Central memory CD8-positive, alpha-beta T cell (primary cell): ENCODE results near the gene HOXA9.
A peak's percentile ranks its signal among the peaks of the same experiment; 100 is the strongest.

Experiments used
- ATAC-seq: fragments of 150-1000 bp; cut with Tn5 transposase; replicated peaks from 2 replicates; pipeline ENCODE4 v1.10.0; 2022; ENCODE audit warnings: mild to moderate bottlenecking, moderate FRiP score, moderate number of reproducible peaks; ENCODE audit not compliant: poor library complexity, severe bottlenecking; ENCODE audit errors: extremely low read depth
- DNase-seq, 2 donors: peaks; one replicate each; pipeline ENCODE4 v3.0.0; 2021; ENCODE audit warnings: low spot score in 2 of 2
- H3K27ac Mint-ChIP-seq: one replicate; pipeline ENCODE4 v1.8.0; 2022; ENCODE audit warnings: low read depth, mild to moderate bottlenecking, moderate library complexity, mixed read lengths
- H3K27me3 Mint-ChIP-seq: one replicate; pipeline ENCODE4 v1.8.0; 2022; ENCODE audit warnings: mixed read lengths
- H3K36me3 Mint-ChIP-seq: one replicate; pipeline ENCODE4 v1.8.0; 2022; ENCODE audit warnings: mild to moderate bottlenecking, moderate library complexity, mixed read lengths; ENCODE audit not compliant: insufficient read depth
- H3K4me1 Mint-ChIP-seq: one replicate; pipeline ENCODE4 v1.8.0; 2022; ENCODE audit warnings: mixed read lengths
- H3K4me3 Mint-ChIP-seq: one replicate; pipeline ENCODE4 v1.8.0; 2022; ENCODE audit warnings: mild to moderate bottlenecking, moderate library complexity, mixed read lengths
- H3K9me3 Mint-ChIP-seq: one replicate; pipeline ENCODE4 v1.8.0; 2022; ENCODE audit warnings: mixed read lengths

The HOXA9 gene

DNA sequence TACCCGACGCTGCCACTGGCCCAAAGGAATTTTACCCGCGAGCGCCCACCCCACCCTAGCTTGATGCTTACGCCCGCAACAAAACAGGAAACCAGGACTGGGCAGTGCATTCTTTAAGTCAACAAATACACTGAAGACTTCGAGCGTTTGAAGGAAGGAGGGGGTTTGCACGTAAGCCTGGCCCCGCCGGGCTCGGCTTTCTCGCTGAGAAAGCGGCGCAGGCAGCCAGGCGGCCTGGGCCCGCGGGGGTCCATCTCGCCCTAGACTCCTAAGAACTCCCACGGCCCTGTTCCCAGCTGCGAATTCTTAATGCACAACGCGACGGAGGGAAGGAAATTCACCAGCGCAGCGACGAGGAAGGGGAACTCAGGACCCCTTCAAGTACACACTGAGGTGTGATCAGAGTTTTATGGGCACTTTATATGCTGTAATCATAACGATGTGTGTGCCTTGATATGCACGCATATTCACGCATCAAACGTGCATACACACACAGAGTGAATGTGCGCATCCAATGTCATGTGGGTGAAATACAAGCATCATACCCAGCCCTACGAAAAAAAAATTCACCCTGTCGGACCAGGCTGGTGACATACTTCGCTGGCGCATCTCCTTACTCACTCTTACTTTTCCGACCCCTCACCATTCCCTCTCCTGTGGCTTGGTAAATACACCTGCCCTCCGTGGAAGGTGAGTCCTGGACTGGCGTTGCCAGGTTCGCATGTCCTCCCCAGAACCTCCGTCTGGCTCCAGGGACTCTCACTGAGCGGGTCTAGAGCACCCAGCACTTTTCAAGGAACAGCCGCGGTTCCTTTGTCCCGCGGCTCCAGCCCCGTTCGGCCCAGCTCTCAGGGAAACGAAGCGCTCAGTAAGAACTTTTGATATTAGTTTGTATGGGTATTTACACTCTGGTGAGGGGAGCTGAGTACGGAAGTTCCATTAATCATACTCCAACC is 40.3 kb upstream of the HOXA9 start:
- H3K4me3 Mint-ChIP-seq, result peak overlapping the region; percentile 23
- DNase-seq, result no peak
- H3K27ac Mint-ChIP-seq, result no peak overlapping the region
- peaks cover 11% of the 10 kb centered on the region for H3K36me3 Mint-ChIP-seq
- peaks cover 100% of the 10 kb centered on the region for H3K27me3 Mint-ChIP-seq
- no peak for ATAC-seq
- H3K4me1 Mint-ChIP-seq, result peaks cover 48% of the 10 kb centered on the region
- H3K9me3 Mint-ChIP-seq, result no peaks in the 10 kb centered on the region

- peaks cover 48% of the 10 kb centered on the region for H3K4me1 Mint-ChIP-seq
- DNase-seq (no peak), ATAC-seq (no peak)
- peaks cover 100% of the 10 kb centered on the region for H3K27me3 Mint-ChIP-seq
- H3K27ac Mint-ChIP-seq, result no peak overlapping the region
- H3K9me3 Mint-ChIP-seq, result no peaks in the 10 kb centered on the region
- peaks cover 14% of the 10 kb centered on the region for H3K36me3 Mint-ChIP-seq
- no peak overlapping the region for H3K4me3 Mint-ChIP-seq
Measured at GRCh38 chr7:27204851-27205322, 39.5 kb upstream of the HOXA9 start.

- H3K27ac Mint-ChIP-seq, result no peak overlapping the region
- H3K4me1 Mint-ChIP-seq, result peaks cover 51% of the 10 kb centered on the region
- ATAC-seq (no peak), DNase-seq (peak in 1 of 2 donors; percentile 1)
- H3K9me3 Mint-ChIP-seq, result no peaks in the 10 kb centered on the region
- peaks cover 99% of the 10 kb centered on the region for H3K27me3 Mint-ChIP-seq
- peaks cover 14% of the 10 kb centered on the region for H3K36me3 Mint-ChIP-seq
- H3K4me3 Mint-ChIP-seq, result no peak overlapping the region
Measured at GRCh38 chr7:27203964-27204594, 38.7 kb upstream of the HOXA9 start.

DNA sequence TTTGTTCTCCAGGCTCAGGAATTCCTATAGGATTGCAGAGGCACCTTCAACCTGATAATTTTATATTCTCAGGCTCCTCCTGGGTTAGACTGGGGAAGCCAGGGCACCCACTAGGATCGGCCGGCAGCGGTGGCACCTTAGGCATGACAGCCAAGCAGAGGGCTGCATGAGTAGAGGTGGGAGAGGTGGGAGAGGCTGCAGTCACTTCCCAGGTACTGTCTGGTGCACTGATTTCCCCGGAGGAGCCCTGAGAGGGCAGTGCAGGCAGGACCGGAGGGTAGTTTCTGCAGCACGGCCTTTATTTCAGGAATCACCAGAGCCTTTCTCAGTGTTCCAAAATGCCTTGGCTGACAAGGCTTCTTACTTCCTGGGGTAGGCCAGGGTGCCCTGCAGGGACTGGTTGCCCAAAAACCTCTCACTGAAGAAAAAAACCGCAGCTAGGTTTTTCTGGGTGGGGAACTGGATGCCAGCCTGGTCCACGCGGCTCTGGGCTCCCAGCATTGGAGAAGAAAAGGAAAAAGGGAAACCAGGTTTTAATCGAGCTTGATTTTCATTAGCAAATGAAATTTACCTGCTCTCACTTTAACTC is 38.1 kb upstream of the HOXA9 start:
- no peak for ATAC-seq
- Mint-ChIP-seq H3K27me3 (peaks cover 99% of the 10 kb centered on the region), H3K9me3 (no peaks in the 10 kb centered on the region), H3K36me3 (peaks cover 17% of the 10 kb centered on the region), H3K4me3 (no peak overlapping the region), H3K27ac (no peak overlapping the region), H3K4me1 (peaks cover 56% of the 10 kb centered on the region)
- no peak for DNase-seq

- no peak for ATAC-seq
- DNase-seq, result no peak
- Mint-ChIP-seq H3K4me3 (no peak overlapping the region), H3K27ac (no peak overlapping the region), H3K36me3 (peaks cover 18% of the 10 kb centered on the region), H3K4me1 (peaks cover 56% of the 10 kb centered on the region), H3K9me3 (no peaks in the 10 kb centered on the region), H3K27me3 (peaks cover 99% of the 10 kb centered on the region)
Measured at GRCh38 chr7:27202862-27203134, 37.5 kb upstream of the HOXA9 start.

DNA sequence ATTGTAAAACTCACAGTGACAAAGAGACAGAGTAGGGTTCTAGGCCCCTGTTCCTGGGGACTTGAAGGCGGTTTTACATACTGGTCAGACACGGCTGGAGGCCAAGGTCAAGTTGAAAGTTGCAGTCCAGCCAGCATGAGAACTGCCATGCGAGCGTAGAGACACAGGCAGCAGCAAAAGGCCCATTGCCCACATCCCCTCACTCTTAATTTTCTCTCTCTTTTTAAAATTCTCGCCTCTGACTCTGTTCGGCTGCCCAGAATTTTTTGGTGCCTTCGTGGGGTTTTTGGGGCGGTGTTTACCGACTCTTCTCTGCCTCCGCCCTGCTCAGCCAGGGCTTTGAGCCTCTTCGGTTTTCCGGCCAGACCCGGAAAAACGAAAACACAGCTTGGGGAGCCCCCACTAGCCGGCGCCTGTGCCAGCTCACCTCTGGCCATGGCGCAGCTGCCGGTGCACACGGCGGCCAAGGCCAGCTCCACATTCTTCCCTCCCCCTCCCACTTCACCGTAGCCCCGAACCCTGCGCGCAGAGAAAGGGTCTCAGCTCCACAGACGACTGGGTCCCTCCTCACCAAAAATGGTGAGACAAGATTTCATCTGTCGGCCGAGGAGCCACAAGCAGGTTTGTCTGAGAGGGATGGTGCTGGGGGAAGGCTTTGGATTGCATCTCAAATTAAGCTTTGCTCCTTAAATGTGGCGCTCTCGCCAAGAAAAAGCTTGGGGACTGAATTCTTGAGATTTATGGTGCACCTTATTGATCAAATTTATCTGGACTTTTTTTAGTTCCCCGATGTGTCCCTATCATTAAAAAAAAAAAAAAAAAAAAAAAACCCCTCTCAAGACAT is 36.9 kb upstream of the HOXA9 start:
- Mint-ChIP-seq H3K4me3 (no peak overlapping the region), H3K27me3 (peaks cover 99% of the 10 kb centered on the region), H3K9me3 (no peaks in the 10 kb centered on the region), H3K27ac (no peak overlapping the region), H3K36me3 (peaks cover 21% of the 10 kb centered on the region), H3K4me1 (peaks cover 56% of the 10 kb centered on the region)
- ATAC-seq, result no peak
- no peak for DNase-seq

DNA sequence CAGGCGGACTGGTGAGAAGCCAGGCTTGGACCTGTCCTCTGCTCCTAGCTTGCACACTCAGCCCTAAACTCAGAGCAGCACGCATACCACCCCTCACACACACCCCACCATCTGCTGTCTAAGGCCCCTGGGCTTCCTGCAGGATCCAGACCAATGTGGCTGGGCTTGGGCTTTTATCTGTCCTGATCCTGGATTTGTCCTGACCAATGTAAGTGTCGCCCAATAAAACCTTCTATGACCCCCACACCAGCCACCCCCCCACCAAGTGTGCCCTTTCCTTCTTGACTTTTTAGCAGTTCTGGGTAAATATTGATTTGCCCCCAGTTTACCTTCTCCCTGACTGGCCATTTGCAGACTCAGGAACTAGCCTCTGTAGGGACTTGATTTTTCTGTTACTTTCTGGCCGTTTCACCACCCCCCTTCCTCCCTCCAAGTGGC is 36.3 kb upstream of the HOXA9 start:
- ATAC-seq, result no peak
- Mint-ChIP-seq H3K27me3 (peaks cover 99% of the 10 kb centered on the region), H3K4me3 (peak overlapping the region; percentile 78), H3K27ac (no peak overlapping the region), H3K4me1 (peaks cover 56% of the 10 kb centered on the region), H3K36me3 (peaks cover 21% of the 10 kb centered on the region), H3K9me3 (no peaks in the 10 kb centered on the region)
- DNase-seq, result no peak

- H3K4me3 Mint-ChIP-seq, result peak overlapping the region; percentile 78
- H3K4me1 Mint-ChIP-seq, result peaks cover 54% of the 10 kb centered on the region
- ATAC-seq (no peak), DNase-seq (no peak)
- peaks cover 99% of the 10 kb centered on the region for H3K27me3 Mint-ChIP-seq
- H3K27ac Mint-ChIP-seq, result no peak overlapping the region
- peaks cover 19% of the 10 kb centered on the region for H3K36me3 Mint-ChIP-seq
- no peaks in the 10 kb centered on the region for H3K9me3 Mint-ChIP-seq
Measured at GRCh38 chr7:27200761-27201579, 35.6 kb upstream of the HOXA9 start.

- peak within 1 kb of the TSS; percentile 78 for H3K4me3 Mint-ChIP-seq
- peaks cover 46% of the 10 kb centered on the region for H3K4me1 Mint-ChIP-seq
- H3K27ac Mint-ChIP-seq, result no peak within 1 kb of the TSS
Measured at GRCh38 chr7:27199849-27200760, 34.8 kb upstream of the HOXA9 start, which contains the start of gene HOXA13. HOXA13 (minus strand) TSS chr7:27200091; CDS start chr7:27200077, 14 bp downstream.

DNA sequence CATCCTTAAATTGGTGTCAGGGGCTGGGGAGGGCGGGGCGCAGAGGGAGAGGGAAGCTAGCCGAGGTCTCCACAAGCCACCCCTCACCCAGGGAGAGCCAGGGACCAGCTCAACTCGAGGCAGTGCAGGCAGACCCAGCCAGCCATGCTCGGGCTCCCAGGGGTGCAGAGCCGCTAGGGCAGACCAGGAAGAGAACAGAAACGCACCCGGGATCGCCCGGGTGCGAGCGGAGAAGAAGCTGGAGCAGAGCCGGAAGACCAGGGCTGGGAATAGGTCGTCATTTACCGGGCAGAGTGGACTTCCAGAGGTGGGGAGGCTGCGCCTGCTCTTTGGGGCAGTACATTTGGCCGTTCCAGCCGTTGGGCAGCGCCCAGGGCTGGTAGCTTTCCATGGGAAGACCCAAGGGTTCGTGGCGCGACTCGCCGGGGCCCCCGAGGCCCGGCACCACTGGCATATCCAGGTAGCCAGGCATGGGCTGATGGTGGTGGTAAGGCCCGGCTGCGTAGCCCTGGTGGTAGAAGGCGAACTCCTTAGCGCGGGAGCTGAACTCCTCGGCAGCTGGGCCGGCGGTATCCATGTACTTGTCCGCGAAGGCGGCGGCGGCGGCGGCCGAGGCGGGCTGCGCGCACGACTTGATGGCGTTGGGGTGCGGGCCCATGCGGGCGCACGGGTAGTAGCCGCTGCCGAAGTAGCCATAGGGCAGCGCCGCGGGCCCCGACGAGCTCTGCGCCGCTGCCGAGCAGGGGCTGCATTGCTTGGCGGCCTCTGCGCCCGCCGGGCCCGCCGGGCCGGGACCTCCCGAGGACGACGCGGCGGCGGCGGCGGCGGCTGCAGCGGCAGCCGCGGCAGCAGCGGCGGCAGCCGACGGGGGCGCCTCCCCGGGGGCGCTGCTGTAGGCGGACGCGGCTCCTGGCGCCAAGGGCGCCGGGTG is 33.8 kb upstream of the HOXA9 start:
- Mint-ChIP-seq H3K27me3 (peaks cover 99% of the 10 kb centered on the region), H3K9me3 (no peaks in the 10 kb centered on the region), H3K27ac (no peak overlapping the region), H3K36me3 (peaks cover 17% of the 10 kb centered on the region), H3K4me1 (peaks cover 36% of the 10 kb centered on the region), H3K4me3 (peak overlapping the region; percentile 78)
- DNase-seq (no peak), ATAC-seq (no peak)

More at GRCh38 chr7:27199849-27200760, 34.8 kb upstream of the HOXA9 start, which contains the start of gene HOXA13:
- peaks cover 17% of the 10 kb centered on the region for H3K36me3 Mint-ChIP-seq
- H3K27me3 Mint-ChIP-seq, result peaks cover 99% of the 10 kb centered on the region
- peak; percentile 44 for ATAC-seq
- DNase-seq, result no peak
- no peaks in the 10 kb centered on the region for H3K9me3 Mint-ChIP-seq
